Right cardiac atrium (tissue), 5 donors: ENCODE data around the gene MAPK8IP2. TPM values are rescaled to one million over a fixed set of nuclear protein-coding genes. Genes with fewer than 3 reads are reported as not detected.

Experiments
- ATAC-seq, 2 donors: fragments of 200-7000 bp; cut with Tn5 transposase; one replicate each; pipeline versions ENCODE4 v1.8.0 to v1.9.1; 2020; ENCODE audit warnings: moderate library complexity in 2 of 2, mild to moderate bottlenecking in 1 of 2
- DNase-seq, 3 donors: peaks; one replicate each; pipeline ENCODE4 v3.0.0-alpha.2; 2020
- H3K27ac ChIP-seq: one replicate; pipeline ENCODE4 v1.5.1; 2013; ENCODE audit warnings: mild to moderate bottlenecking, low read length, control low read depth, moderate library complexity
- H3K27me3 ChIP-seq: one replicate; pipeline ENCODE4 v1.6.1; 2013; ENCODE audit not compliant: control insufficient read depth, insufficient read depth
- H3K4me1 ChIP-seq: one replicate; pipeline ENCODE4 v1.6.1; 2013; ENCODE audit warnings: low read length; ENCODE audit not compliant: control insufficient read depth, insufficient read depth
- H3K4me3 ChIP-seq: one replicate; pipeline ENCODE4 v1.5.1; 2013; ENCODE audit warnings: low read length, control low read depth
- H3K9me3 ChIP-seq: one replicate; pipeline ENCODE4 v1.6.1; 2013; ENCODE audit warnings: low read length; ENCODE audit not compliant: control insufficient read depth
- WGBS: extraction: QIAGEN DNeasy Blood & Tissue Kit; methylation state at CpG from one replicate; pipeline ENCODE4 v1.1.7; 2013; 5-methylcytosine and 5-hydroxymethylcytosine counted together
- intact Hi-C, 4 donors: fragments of 100-400 bp; cut with DNase I; formaldehyde crosslinking; loops; one replicate each; pipeline versions ENCODE4 v1.11.0 to v1.14.0; 2022 to 2023
- polyA plus RNA-seq: library from polyadenylated mRNA; stranded (reverse); fragments of 200-250 nt; gene quantifications from one replicate; pipeline ENCODE4 v1.2.3, GENCODE V29; 2013
- total RNA-seq, 4 donors: library from RNA; stranded (reverse); fragmentation: NEBNext Ultra II Directional; extraction: Animal tissue kit (Norgen Biotek cat#: 25700); gene quantifications; one replicate each; pipeline ENCODE4 v1.2.1, GENCODE V29; 2021
- donor health status: healthy with polysubstance abuse.
- donor health status: DM: no; HTN: yes; CAD: no.
- donor health status: DM: no; HTN: no; CAD: no.
- donor health status: DM: no; HTN: yes; CAD: no; lungs with severe emphysema.
- donor health status: DM: yes; HTN: yes; CAD: no.

Gene MAPK8IP2
- total and polyA plus RNA-seq, 5 donors = 0.28 to 0.57 (median 0.39) TPM

DNA sequence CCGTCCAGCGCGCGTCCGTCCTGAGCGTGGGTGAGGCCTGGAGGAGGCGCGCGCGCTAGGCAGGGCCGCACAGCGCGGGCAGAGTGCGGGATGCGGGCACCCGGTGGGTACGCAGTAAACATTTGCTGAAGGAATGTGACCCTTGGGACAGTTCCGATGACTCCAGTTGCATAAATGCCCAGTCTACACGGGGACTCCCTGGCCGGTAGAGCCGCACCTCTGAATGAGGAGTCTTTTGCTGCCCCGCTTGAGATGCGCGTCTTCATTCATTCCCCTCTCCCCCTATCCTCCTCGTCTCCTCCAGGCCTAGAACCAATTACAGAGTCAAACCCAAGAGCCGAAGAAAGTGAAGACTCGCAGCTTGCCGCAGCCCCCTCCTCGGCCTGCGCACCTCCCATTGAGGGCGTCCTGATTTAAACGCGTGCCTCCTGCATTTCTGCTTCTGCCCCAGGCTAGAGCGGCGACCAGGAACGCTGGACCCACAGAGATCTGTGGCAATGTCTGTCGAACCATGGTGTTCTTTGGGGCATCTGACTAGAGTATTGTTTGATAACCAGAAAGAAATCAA, 17.2 kb upstream of the MAPK8IP2 start:
- WGBS = 6% methylated on average over 37 of the region's 37 CpGs
- Histone ChIP-seq H3K4me1 (peaks cover 7% of the 10 kb centered on the region), H3K27me3 (no peaks in the 10 kb centered on the region), H3K9me3 (no peaks in the 10 kb centered on the region), H3K27ac (peak overlapping the region; percentile 34), H3K4me3 (peak overlapping the region; percentile 68)
- DNase-seq (peak in 1 of 3 donors; percentile 35), ATAC-seq (peak; percentile 35 to 52)
- intact Hi-C loops = no loop called here

DNA sequence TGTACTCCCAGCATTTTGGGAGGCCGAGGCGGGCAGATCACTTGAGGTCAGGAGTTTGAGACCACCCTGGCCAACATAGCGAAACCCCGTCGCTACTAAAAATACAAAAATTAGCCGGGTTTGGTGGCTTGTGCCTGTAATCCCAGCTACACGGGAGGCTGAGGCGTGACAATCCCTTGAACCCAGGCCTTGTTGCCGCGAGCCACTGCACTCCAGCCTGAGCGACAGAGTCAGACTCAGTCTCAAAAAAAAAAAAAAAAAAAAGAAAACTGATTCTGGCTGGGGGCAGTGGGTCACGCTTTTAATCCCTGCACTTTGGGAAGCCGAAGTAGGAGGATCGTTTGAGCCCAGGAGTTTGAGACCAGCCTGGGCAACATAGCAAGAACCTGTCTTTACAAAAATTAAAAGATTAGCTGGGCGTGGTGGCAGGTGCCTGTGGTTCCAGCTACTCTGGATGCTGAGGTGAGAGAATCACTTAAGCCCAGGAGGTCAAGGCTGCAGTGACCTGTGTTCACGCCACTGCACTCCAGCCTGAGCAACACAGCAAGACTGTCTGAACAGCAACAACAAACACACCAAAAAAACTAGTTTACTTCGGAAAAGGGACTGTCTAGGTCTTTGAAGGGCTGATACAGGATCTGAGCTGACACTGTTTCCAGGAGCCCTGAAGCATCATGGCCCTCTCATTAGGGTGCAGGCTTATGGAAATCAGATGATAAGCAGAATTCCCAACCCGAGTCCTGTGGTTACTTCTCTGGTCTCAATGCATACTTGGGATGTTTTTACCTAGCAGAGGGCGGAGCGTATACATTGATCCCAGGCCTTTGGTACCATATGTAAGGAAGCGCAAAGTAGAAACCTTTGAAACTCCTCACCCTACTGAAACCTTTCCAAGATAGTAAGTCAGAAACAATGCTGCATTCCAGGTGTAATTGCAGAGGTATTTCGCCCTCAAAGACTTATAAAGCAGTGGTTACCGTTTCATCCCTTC, 16.2 kb upstream of the MAPK8IP2 start:
- no peaks in the 10 kb centered on the region for H3K27me3 ChIP-seq
- no peaks in the 10 kb centered on the region for H3K9me3 ChIP-seq
- no peak overlapping the region for H3K27ac ChIP-seq
- DNase-seq (peak in 2 of 3 donors; percentile 31 to 49), ATAC-seq (no peak)
- WGBS = 93% methylated on average over 23 of the region's 23 CpGs
- H3K4me3 ChIP-seq = no peak overlapping the region
- intact Hi-C loops = no loop called here
- H3K4me1 ChIP-seq = peaks cover 7% of the 10 kb centered on the region

DNA sequence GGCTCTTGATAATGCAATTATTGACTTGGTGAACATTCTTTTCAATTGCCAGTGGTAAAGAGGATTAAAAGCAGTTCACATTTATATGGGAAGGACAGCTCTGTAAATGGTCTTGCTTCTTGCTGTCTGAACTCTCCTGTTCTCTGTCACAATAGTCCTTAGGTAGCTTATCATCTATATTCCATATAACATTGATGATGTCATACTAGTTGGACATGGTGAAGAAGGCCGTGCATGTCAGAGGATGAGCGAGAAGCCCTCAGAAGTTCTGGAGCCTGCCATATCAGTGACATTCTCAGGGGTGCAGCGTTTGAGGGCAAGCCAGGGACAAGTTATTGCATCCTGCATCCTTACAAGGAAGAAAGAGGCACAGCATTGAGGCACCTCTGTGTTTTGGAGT, 15.4 kb upstream of the MAPK8IP2 start:
- Histone ChIP-seq H3K9me3 (no peaks in the 10 kb centered on the region), H3K27ac (no peak overlapping the region), H3K4me1 (peaks cover 7% of the 10 kb centered on the region), H3K4me3 (no peak overlapping the region), H3K27me3 (no peaks in the 10 kb centered on the region)
- intact Hi-C loops = no loop called here
- WGBS = 86% methylated on average over 3 of the region's 3 CpGs
- DNase-seq (no peak), ATAC-seq (no peak)

GRCh38 chr22:50585781-50586180, 14.8 kb upstream of the MAPK8IP2 start:
- Histone ChIP-seq H3K27me3 (no peaks in the 10 kb centered on the region), H3K9me3 (no peaks in the 10 kb centered on the region), H3K4me1 (peaks cover 7% of the 10 kb centered on the region), H3K27ac (no peak overlapping the region), H3K4me3 (no peak overlapping the region)
- ATAC-seq (no peak), DNase-seq (peak in 1 of 3 donors; percentile 22)
- WGBS = 88% methylated on average over 8 of the region's 8 CpGs
- intact Hi-C loops = no loop called here

DNA sequence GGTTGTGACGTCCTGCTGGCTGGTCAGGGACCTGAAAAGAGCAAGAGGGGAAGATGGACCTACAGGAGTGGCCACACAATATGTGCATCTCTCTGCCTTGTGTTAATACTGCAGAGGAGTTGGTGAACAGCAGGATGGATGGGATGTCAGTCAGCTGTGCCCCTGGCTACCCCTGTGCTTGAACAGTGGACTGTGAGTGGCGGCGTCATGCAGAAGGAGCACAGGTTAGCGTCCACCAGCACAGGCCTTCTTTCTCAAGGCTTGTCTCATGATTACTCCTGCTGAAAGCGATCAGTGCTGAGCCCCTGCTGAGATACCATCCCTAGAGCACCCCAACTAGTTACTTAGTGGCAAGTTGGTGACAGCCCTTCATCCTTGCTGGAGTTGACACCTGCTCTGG, 14.2 kb upstream of the MAPK8IP2 start:
- H3K27ac ChIP-seq = no peak overlapping the region
- H3K4me3 ChIP-seq = no peak overlapping the region
- H3K4me1 ChIP-seq = peaks cover 7% of the 10 kb centered on the region
- intact Hi-C loops = no loop called here
- no peaks in the 10 kb centered on the region for H3K27me3 ChIP-seq
- no peak for DNase-seq
- H3K9me3 ChIP-seq = no peaks in the 10 kb centered on the region
- no peak for ATAC-seq
- 82% methylated on average over 5 of the region's 5 CpGs for WGBS

- DNase-seq = peak in 1 of 3 donors; percentile 4
Observed at GRCh38 chr22:50587407-50587806, 13.2 kb upstream of the MAPK8IP2 start.

GRCh38 chr22:50595189-50595588, 5.4 kb upstream of the MAPK8IP2 start:
- WGBS = 90% methylated on average over 3 of the region's 3 CpGs
- intact Hi-C loops = no loop called here

More at GRCh38 chr22:50587407-50587806, 13.2 kb upstream of the MAPK8IP2 start:
- ATAC-seq = no peak
- H3K27ac ChIP-seq = no peak overlapping the region
- peaks cover 4% of the 10 kb centered on the region for H3K4me1 ChIP-seq
- H3K27me3 ChIP-seq = no peaks in the 10 kb centered on the region
- H3K4me3 ChIP-seq = no peak overlapping the region
- intact Hi-C loops = no loop called here
- H3K9me3 ChIP-seq = no peaks in the 10 kb centered on the region
- 91% methylated on average over 5 of the region's 5 CpGs for WGBS

DNA sequence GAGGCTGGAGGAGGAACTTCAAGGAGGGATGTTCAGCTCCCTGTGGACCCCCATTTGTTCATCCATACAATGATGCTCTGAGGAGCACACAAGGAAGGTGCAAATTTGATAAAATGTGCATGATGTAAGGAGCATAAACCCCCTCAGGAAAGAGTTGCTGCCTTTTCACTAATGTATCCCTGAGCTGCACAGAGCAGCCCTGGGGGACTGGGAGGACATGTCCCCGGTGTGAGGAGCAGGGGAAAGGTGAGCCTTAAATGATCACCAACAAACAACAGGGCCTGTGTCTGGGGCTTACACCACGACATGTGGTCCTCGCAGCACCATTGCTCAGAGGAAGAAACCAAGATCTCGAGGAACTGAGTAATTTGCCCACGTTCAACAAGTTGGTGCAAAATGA, 3.5 kb upstream of the MAPK8IP2 start:
- WGBS = 89% methylated on average over 5 of the region's 5 CpGs
- ATAC-seq = no peak
- no peaks in the 10 kb centered on the region for H3K27me3 ChIP-seq
- intact Hi-C loops = no loop called here
- H3K4me3 ChIP-seq = no peak overlapping the region
- DNase-seq = no peak
- no peak overlapping the region for H3K27ac ChIP-seq
- no peaks in the 10 kb centered on the region for H3K9me3 ChIP-seq
- H3K4me1 ChIP-seq = no peaks in the 10 kb centered on the region

More at GRCh38 chr22:50595189-50595588, 5.4 kb upstream of the MAPK8IP2 start:
- no peak overlapping the region for H3K27ac ChIP-seq
- no peak for ATAC-seq
- no peaks in the 10 kb centered on the region for H3K9me3 ChIP-seq
- H3K27me3 ChIP-seq = no peaks in the 10 kb centered on the region
- no peak for DNase-seq
- no peaks in the 10 kb centered on the region for H3K4me1 ChIP-seq
- H3K4me3 ChIP-seq = no peak overlapping the region

- Histone ChIP-seq H3K4me3 (peak overlapping the region; percentile 78), H3K27ac (no peak overlapping the region), H3K27me3 (no peaks in the 10 kb centered on the region), H3K9me3 (no peaks in the 10 kb centered on the region), H3K4me1 (no peaks in the 10 kb centered on the region)
- WGBS = 15% methylated on average over 52 of the region's 52 CpGs
- intact Hi-C loops = loop anchor here in 1 of 4 donors (10.0 kb wide), 1 partner anchor 105 kb away; no protein-coding TSS in a partner anchor
- ATAC-seq = peak; percentile 66 to 77
- peak; percentile 57 to 87 (median 84) for DNase-seq
Observed at GRCh38 chr22:50599816-50600455, 657 bp upstream of the MAPK8IP2 start.

DNA sequence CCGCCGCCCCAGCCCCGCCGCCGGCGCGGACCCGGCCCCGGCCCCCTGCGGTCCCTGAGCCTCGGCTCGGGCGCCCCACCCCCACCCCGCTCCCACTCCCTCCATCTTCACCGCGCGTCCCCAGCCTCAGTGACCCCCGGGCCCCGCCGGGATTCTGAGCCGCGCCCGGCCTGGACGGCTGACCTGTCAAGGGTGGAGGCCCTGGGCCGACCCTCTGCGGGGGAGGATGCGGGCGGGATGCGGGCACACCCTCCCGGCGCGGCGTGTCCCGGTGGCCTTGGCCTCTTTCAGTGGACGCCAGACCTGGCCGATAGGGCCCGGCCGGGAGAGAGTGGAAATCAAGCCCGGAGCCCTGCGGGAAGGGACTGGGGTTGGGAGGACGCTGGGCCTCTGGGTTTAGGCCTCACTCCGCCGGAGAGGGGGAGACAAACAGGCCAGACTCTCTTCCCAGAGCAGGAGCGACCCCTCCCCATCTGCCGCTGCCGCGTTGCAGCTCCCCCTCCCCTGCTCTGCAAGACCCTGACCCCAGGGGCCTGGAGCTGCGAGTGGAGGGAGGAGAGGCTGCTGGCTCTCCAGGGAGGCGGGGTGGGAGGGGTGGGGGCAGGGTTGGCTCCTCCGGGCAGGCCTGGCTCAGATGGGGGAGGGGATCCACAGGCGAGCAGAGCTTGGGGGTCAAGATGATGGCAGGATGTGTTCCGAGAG, 525 bp downstream of the MAPK8IP2 start:
- WGBS = 9% methylated on average over 51 of the region's 52 CpGs

More for the DNA sequence above, 525 bp downstream of the MAPK8IP2 start:
- Histone ChIP-seq H3K4me3 (peak overlapping the region; percentile 78), H3K9me3 (no peaks in the 10 kb centered on the region), H3K27ac (no peak overlapping the region), H3K4me1 (no peaks in the 10 kb centered on the region), H3K27me3 (no peaks in the 10 kb centered on the region)
- intact Hi-C loops = loop anchor here in 1 of 4 donors (10.0 kb wide), 1 partner anchor 106 kb away; no protein-coding TSS in a partner anchor
- ATAC-seq = no peak
- DNase-seq = peak in 2 of 3 donors; percentile 52 to 59
